IMR-90 (cell line): ENCODE measurements around the gene PPP5C. TPM values are rescaled to one million over a fixed set of nuclear protein-coding genes. Genes with fewer than 3 reads are reported as not detected.

Experiments
- ATAC-seq: fragments of 200-7000 bp; cut with Tn5 transposase; 2 replicates; pipeline ENCODE4 v1.9.1; 2020; ENCODE audit warnings: low read depth, mild to moderate bottlenecking, moderate library complexity
- BruUV-seq: library from RNA; stranded (reverse); fragments of 400-500 nt; replicated peaks from 2 replicates; lab custom pipeline; 2021; lab: Mats Ljungman, UMichigan
- CTCF ChIA-PET: fragments of 300-600 bp; formaldehyde crosslinking; extraction: SDS; loops from one replicate; lab custom pipeline; 2021; ENCODE audit warnings: antibody characterized with exemption; lab: Yijun Ruan, JAX
- POLR2A ChIA-PET: fragments of 300-600 bp; sonication (Branson Sonifier 250); formaldehyde crosslinking; loops from one replicate; lab custom pipeline; 2022; ENCODE audit warnings: antibody characterized with exemption; ENCODE audit not compliant: unreplicated experiment; lab: Charles Lee
- DNase-seq: peaks from one replicate; pipeline ENCODE4 v3.0.0; 2013
- H2AFZ ChIP-seq: replicated peaks from 2 replicates; pipeline ENCODE3; 2013; ENCODE audit warnings: low read length, mild to moderate bottlenecking; ENCODE audit not compliant: poor library complexity
- H2AK5ac ChIP-seq: 2 replicates; pipeline ENCODE4 v1.6.1; 2013; ENCODE audit warnings: low read depth, low read length, inconsistent platforms
- H2AK9ac ChIP-seq: replicated peaks from 2 replicates; pipeline ENCODE3; 2013; ENCODE audit warnings: mild to moderate bottlenecking, low read depth, low read length, moderate library complexity; ENCODE audit not compliant: poor library complexity
- H2BK120ac ChIP-seq: 2 replicates; pipeline ENCODE4 v1.6.1; 2013; ENCODE audit warnings: low read depth, low read length, inconsistent platforms
- H2BK15ac ChIP-seq: 3 replicates; pipeline ENCODE4 v1.6.1; 2013; ENCODE audit warnings: low read depth, low read length, inconsistent platforms
- H2BK20ac ChIP-seq: 2 replicates; pipeline ENCODE4 v1.6.1; 2013; ENCODE audit warnings: low read depth, mild to moderate bottlenecking, inconsistent platforms, low read length, moderate library complexity
- H2BK5ac ChIP-seq: 2 replicates; pipeline ENCODE4 v1.6.1; 2013; ENCODE audit warnings: mild to moderate bottlenecking, low read depth, low read length, inconsistent platforms; ENCODE audit not compliant: poor library complexity, severe bottlenecking
- H3K14ac ChIP-seq: replicated peaks from 2 replicates; pipeline ENCODE4 v1.6.1; 2013; ENCODE audit warnings: low read depth, low read length, inconsistent platforms
- H3K18ac ChIP-seq: 2 replicates; pipeline ENCODE4 v1.6.1; 2013; ENCODE audit warnings: low read depth, low read length, control low read depth
- H3K23ac ChIP-seq: 2 replicates; pipeline ENCODE4 v1.6.1; 2013; ENCODE audit warnings: low read depth, low read length, inconsistent platforms
- H3K27ac ChIP-seq: 2 replicates; pipeline ENCODE4 v1.5.1; 2013; ENCODE audit warnings: mild to moderate bottlenecking, control low read depth, low read length; ENCODE audit not compliant: insufficient read depth
- H3K27me3 ChIP-seq: 2 replicates; pipeline ENCODE4 v1.6.1; 2013; ENCODE audit warnings: low read length; ENCODE audit not compliant: control insufficient read depth, insufficient read depth
- H3K36me3 ChIP-seq: 2 replicates; pipeline ENCODE4 v1.6.1; 2013; ENCODE audit warnings: low read length, mixed read lengths; ENCODE audit not compliant: control insufficient read depth, insufficient read depth
- H3K4ac ChIP-seq: 2 replicates; pipeline ENCODE4 v1.6.1; 2013; ENCODE audit warnings: low read depth, low read length, inconsistent platforms
- H3K4me1 ChIP-seq: 2 replicates; pipeline ENCODE4 v1.6.1; 2013; ENCODE audit warnings: low read length, mixed read lengths; ENCODE audit not compliant: control insufficient read depth, insufficient read depth
- H3K4me2 ChIP-seq: 2 replicates; pipeline ENCODE4 v1.6.1; 2013; ENCODE audit warnings: low read depth, mild to moderate bottlenecking, control low read depth, low read length, moderate library complexity
- H3K4me3 ChIP-seq: 2 replicates; pipeline ENCODE4 v1.5.1; 2013; ENCODE audit warnings: low read depth, mild to moderate bottlenecking, control low read depth, low read length, moderate library complexity; ENCODE audit not compliant: insufficient read depth
- H3K56ac ChIP-seq: 2 replicates; pipeline ENCODE4 v1.6.1; 2013; ENCODE audit warnings: low read length, inconsistent platforms; ENCODE audit not compliant: insufficient read depth; ENCODE audit errors: extremely low read depth
- H3K79me1 ChIP-seq, 2 experiments: 2 replicates each; pipeline ENCODE4 v1.6.1; 2013; ENCODE audit warnings: low read length in 2 of 2, inconsistent platforms in 1 of 2, low read depth in 1 of 2
- H3K9ac ChIP-seq: 2 replicates; pipeline ENCODE4 v1.6.1; 2013; ENCODE audit warnings: low read depth, low read length, control low read depth
- H3K9me1 ChIP-seq: 2 replicates; pipeline ENCODE4 v1.6.1; 2013; ENCODE audit warnings: low read length, inconsistent platforms; ENCODE audit not compliant: insufficient read depth
- H3K9me3 ChIP-seq: 2 replicates; pipeline ENCODE4 v1.6.1; 2013; ENCODE audit warnings: low read length; ENCODE audit not compliant: control insufficient read depth, insufficient read depth
- H4K20me1 ChIP-seq: 2 replicates; pipeline ENCODE4 v1.6.1; 2013; ENCODE audit warnings: low read length, inconsistent platforms; ENCODE audit not compliant: insufficient read depth
- H4K5ac ChIP-seq: 2 replicates; pipeline ENCODE4 v1.6.1; 2013; ENCODE audit warnings: mild to moderate bottlenecking, low read depth, low read length, control low read depth
- H4K8ac ChIP-seq, 2 experiments: 2 replicates each; pipeline ENCODE4 v1.6.1; 2013; ENCODE audit warnings: low read depth in 2 of 2, low read length in 2 of 2, control low read depth in 1 of 2, inconsistent platforms in 1 of 2
- H4K91ac ChIP-seq: 2 replicates; pipeline ENCODE4 v1.6.1; 2013; ENCODE audit warnings: low read depth, low read length, inconsistent platforms; ENCODE audit not compliant: insufficient read depth
- BHLHE40 ChIP-seq: fragments of 150-350 bp; IDR thresholded peaks from 2 replicates; pipeline ENCODE4 v1.6.1; 2016; ENCODE audit warnings: mild to moderate bottlenecking, low read depth, low read length
- CEBPB ChIP-seq: IDR thresholded peaks from 2 replicates; pipeline ENCODE4 v1.6.1; 2012; ENCODE audit warnings: low read depth, low read length, improper control_type of control experiment
- CHD1 ChIP-seq: IDR thresholded peaks from 2 replicates; pipeline ENCODE4 v1.6.1; 2012; ENCODE audit warnings: low read depth, low read length, improper control_type of control experiment
- ELK1 ChIP-seq: fragments of 150-350 bp; IDR thresholded peaks from 2 replicates; pipeline ENCODE4 v1.6.1; 2016; ENCODE audit warnings: low read depth, mild to moderate bottlenecking, low read length, moderate library complexity, borderline replicate concordance
- FOS ChIP-seq: fragments of 150-350 bp; IDR thresholded peaks from 2 replicates; pipeline ENCODE4 v1.6.1; 2016; ENCODE audit warnings: low read depth, low read length
- MAFK ChIP-seq: IDR thresholded peaks from 2 replicates; pipeline ENCODE4 v1.6.1; 2012; ENCODE audit warnings: low read depth, low read length, improper control_type of control experiment
- MAZ ChIP-seq: IDR thresholded peaks from 2 replicates; pipeline ENCODE4 v1.6.1; 2012; ENCODE audit warnings: low read depth, mild to moderate bottlenecking, low read length, improper control_type of control experiment, moderate library complexity, borderline replicate concordance
- MXI1 ChIP-seq: IDR thresholded peaks from 2 replicates; pipeline ENCODE4 v1.6.1; 2012; ENCODE audit warnings: low read depth, mild to moderate bottlenecking, low read length, moderate library complexity, borderline replicate concordance
- NFE2L2 ChIP-seq: fragments of 150-350 bp; IDR thresholded peaks from 2 replicates; pipeline ENCODE4 v1.6.1; 2016; ENCODE audit warnings: low read depth, mild to moderate bottlenecking, low read length
- POLR2A ChIP-seq: IDR thresholded peaks from 2 replicates; pipeline ENCODE4 v1.6.1; 2012; ENCODE audit warnings: mild to moderate bottlenecking, low read depth, low read length
- RAD21 ChIP-seq: IDR thresholded peaks from 2 replicates; pipeline ENCODE4 v1.6.1; 2012; ENCODE audit warnings: low read length, improper control_type of control experiment
- RCOR1 ChIP-seq: IDR thresholded peaks from 2 replicates; pipeline ENCODE4 v1.6.1; 2012; ENCODE audit warnings: mild to moderate bottlenecking, low read length, improper control_type of control experiment; ENCODE audit not compliant: insufficient replicate concordance
- RFX5 ChIP-seq: IDR thresholded peaks from 2 replicates; pipeline ENCODE4 v1.8.0; 2012; ENCODE audit warnings: low read depth, mild to moderate bottlenecking, low read length, moderate library complexity
- SMC3 ChIP-seq: fragments of 150-350 bp; IDR thresholded peaks from 2 replicates; pipeline ENCODE4 v1.6.1; 2016; ENCODE audit warnings: low read depth, mild to moderate bottlenecking, antibody characterized with exemption, low read length, moderate library complexity
- WGBS, 2 experiments: methylation state at CpG; one replicate each; pipeline versions ENCODE4 v1.1.5 to v1.1.7; 2013; ENCODE audit warnings: missing lambda C conversion rate in 2 of 2; ENCODE audit not compliant: insufficient read length in 1 of 2; ENCODE audit errors: extremely low coverage in 2 of 2; 5-methylcytosine and 5-hydroxymethylcytosine counted together
- dilution Hi-C: fragments of 300-500 bp; cut with HindIII; formaldehyde crosslinking; loops from one replicate; pipeline ENCODE4 v1.14.3; 2018; ENCODE audit warnings: low sequenced_read_pairs; ENCODE audit not compliant: unreplicated experiment
- in situ Hi-C: fragments of 300-500 bp; cut with MboI; formaldehyde crosslinking; loops from 3 replicates; pipeline ENCODE4 v1.14.3; 2019; ENCODE audit warnings: low sequenced_read_pairs, inconsistent platforms, mixed read lengths
- intact Hi-C: fragments of 100-400 bp; cut with micrococcal nuclease; formaldehyde crosslinking; loops from 2 replicates; pipeline ENCODE4 v1.10.0; 2022
- polyA plus RNA-seq, 3 experiments: library from polyadenylated mRNA; depleted of rRNA; stranded (reverse); fragments of >200 nt; gene quantifications; 2 replicates each; pipeline ENCODE4 v1.2.3, GENCODE V29; 2012; ENCODE audit warnings: low replicate concordance in 1 of 3
- total RNA-seq: library from RNA; depleted of rRNA; stranded (reverse); fragments of >200 nt; gene quantifications from 2 replicates; pipeline ENCODE4 v1.2.3, GENCODE V29; 2012
- TF ChIP-seq, protein P1 (sequence below): conservative IDR thresholded peaks from 2 replicates; pipeline ENCODE4 v1.5.1; 2012; ENCODE audit warnings: mild to moderate bottlenecking, low read depth, low read length, improper control_type of control experiment
- TF ChIP-seq, protein P2 (sequence below): fragments of 150-350 bp; IDR thresholded peaks from 2 replicates; pipeline ENCODE4 v1.6.1; 2017; ENCODE audit warnings: mild to moderate bottlenecking, antibody characterized with exemption, low read length, low read depth

PPP5C gene
- total and polyA plus RNA-seq, 2 of the 4 experiments (the other 2 are of a cell fraction): 80.5 to 128 TPM

DNA sequence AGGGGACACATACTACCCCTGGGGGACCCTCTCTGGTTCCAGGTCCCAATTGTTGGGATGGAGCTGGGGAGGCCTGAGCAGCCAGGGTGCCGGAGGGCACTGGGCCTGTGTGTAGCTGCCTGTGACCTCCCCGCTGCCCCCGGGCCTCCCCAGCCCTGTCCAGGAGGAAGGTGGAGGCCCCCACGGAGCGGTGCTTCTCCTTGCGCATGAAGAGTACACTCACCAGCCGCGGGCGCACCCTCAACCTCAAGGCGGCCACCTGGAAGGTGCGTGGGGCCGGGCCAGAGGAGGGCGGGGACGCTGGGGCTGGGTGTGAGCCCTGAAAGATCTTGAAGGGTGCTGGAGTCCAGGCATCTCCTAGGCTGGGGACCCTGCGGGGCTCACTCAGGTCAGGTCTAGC is 38.4 kb upstream of the PPP5C start:
- no peaks in the 10 kb centered on the region for H3K4me1 ChIP-seq
- H2BK15ac ChIP-seq: no peak overlapping the region
- H3K36me3 ChIP-seq: no peaks in the 10 kb centered on the region
- H4K20me1 ChIP-seq: no peaks in the 10 kb centered on the region
- no peak overlapping the region for H2BK5ac ChIP-seq
- H3K9ac ChIP-seq: no peak overlapping the region
- peaks cover 9% of the 10 kb centered on the region for H3K9me3 ChIP-seq
- no peak overlapping the region for H4K8ac ChIP-seq
- H2AK5ac ChIP-seq: no peak overlapping the region
- H3K4ac ChIP-seq: no peak overlapping the region
- ChIA-PET CTCF (no interaction called here), POLR2A (no interaction called here)
- no peak for TF ChIP-seq ELK1
- no peak for TF ChIP-seq SMC3
- no peak for TF ChIP-seq RFX5
- no peak for TF ChIP-seq CHD1
- no peak for TF ChIP-seq MAZ
- TF ChIP-seq, protein P1, sequence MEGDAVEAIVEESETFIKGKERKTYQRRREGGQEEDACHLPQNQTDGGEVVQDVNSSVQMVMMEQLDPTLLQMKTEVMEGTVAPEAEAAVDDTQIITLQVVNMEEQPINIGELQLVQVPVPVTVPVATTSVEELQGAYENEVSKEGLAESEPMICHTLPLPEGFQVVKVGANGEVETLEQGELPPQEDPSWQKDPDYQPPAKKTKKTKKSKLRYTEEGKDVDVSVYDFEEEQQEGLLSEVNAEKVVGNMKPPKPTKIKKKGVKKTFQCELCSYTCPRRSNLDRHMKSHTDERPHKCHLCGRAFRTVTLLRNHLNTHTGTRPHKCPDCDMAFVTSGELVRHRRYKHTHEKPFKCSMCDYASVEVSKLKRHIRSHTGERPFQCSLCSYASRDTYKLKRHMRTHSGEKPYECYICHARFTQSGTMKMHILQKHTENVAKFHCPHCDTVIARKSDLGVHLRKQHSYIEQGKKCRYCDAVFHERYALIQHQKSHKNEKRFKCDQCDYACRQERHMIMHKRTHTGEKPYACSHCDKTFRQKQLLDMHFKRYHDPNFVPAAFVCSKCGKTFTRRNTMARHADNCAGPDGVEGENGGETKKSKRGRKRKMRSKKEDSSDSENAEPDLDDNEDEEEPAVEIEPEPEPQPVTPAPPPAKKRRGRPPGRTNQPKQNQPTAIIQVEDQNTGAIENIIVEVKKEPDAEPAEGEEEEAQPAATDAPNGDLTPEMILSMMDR: no peak
- TF ChIP-seq POLR2A: no peak
- no peak for TF ChIP-seq MXI1
- TF ChIP-seq FOS: no peak
- no peak for TF ChIP-seq CEBPB
- no peak for TF ChIP-seq BHLHE40
- no peak for TF ChIP-seq NFE2L2
- no peak for TF ChIP-seq RAD21
- TF ChIP-seq MAFK: no peak
- no peak for TF ChIP-seq RCOR1
- TF ChIP-seq, protein P2, sequence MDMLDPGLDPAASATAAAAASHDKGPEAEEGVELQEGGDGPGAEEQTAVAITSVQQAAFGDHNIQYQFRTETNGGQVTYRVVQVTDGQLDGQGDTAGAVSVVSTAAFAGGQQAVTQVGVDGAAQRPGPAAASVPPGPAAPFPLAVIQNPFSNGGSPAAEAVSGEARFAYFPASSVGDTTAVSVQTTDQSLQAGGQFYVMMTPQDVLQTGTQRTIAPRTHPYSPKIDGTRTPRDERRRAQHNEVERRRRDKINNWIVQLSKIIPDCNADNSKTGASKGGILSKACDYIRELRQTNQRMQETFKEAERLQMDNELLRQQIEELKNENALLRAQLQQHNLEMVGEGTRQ: no peak
- no peak overlapping the region for H3K14ac ChIP-seq
- in situ Hi-C loops (no loop called here), intact Hi-C loops (no loop called here), dilution Hi-C loops (no loop called here)
- no peak overlapping the region for H2AK9ac ChIP-seq
- H3K4me2 ChIP-seq: no peak overlapping the region
- no peak for DNase-seq
- no peak overlapping the region for H3K23ac ChIP-seq
- H2BK20ac ChIP-seq: no peak overlapping the region
- H3K4me3 ChIP-seq: no peak overlapping the region
- H3K79me1 ChIP-seq: no peaks in the 10 kb centered on the region
- no TSS peak for BruUV-seq
- no peak overlapping the region for H4K91ac ChIP-seq
- H4K5ac ChIP-seq: no peak overlapping the region
- no peak overlapping the region for H2AFZ ChIP-seq
- peaks cover 2% of the 10 kb centered on the region; the same call in 1 of the 2 replicates for H3K27me3 ChIP-seq
- H3K27ac ChIP-seq: no peak overlapping the region
- WGBS, 2 experiments: 100% methylated on average over 2 of the region's 15 CpGs; no CpG with 5 or more reads in 1 of the 2 experiments
- no peak overlapping the region for H3K18ac ChIP-seq
- ATAC-seq: no peak
- H2BK120ac ChIP-seq: no peak overlapping the region
- H3K9me1 ChIP-seq: no peaks in the 10 kb centered on the region
- no peak overlapping the region for H3K56ac ChIP-seq
